Panc1 (cell line): ENCODE results near the gene ACIN1. TPM values are rescaled to one million over a fixed set of nuclear protein-coding genes. Genes with fewer than 3 reads are reported as not detected.

Experiments used
- ATAC-seq: fragments of 200-7000 bp; cut with Tn5 transposase; 2 replicates; pipeline ENCODE4 v1.9.1; 2020; ENCODE audit warnings: mild to moderate bottlenecking, moderate library complexity
- BruUV-seq: library from RNA; stranded (reverse); fragments of 400-500 nt; replicated peaks from 2 replicates; lab custom pipeline; 2021; lab: Mats Ljungman, UMichigan
- CTCF ChIA-PET: fragments of 300-600 bp; sonication (Branson Sonifier 250); formaldehyde crosslinking; loops from one replicate; lab custom pipeline; 2022; ENCODE audit warnings: antibody characterized with exemption; lab: Charles Lee
- POLR2A ChIA-PET: fragments of 300-600 bp; sonication (Branson Sonifier 250); formaldehyde crosslinking; loops from one replicate; lab custom pipeline; 2022; ENCODE audit warnings: antibody characterized with exemption; lab: Charles Lee
- DNase-seq: peaks from one replicate; pipeline ENCODE4 v3.0.0-alpha.2; 2010; ENCODE audit warnings: low read depth, low spot score
- H3K27ac ChIP-seq: 2 replicates; pipeline ENCODE4 v1.5.1; 2011; ENCODE audit warnings: mild to moderate bottlenecking, low read length, inconsistent platforms
- H3K27me3 ChIP-seq: fragments of 200-500 bp; sonication (Bioruptor generic); 2 replicates; pipeline ENCODE4 v1.6.0; 2014; ENCODE audit warnings: low read length, inconsistent platforms; ENCODE audit not compliant: control insufficient read depth, insufficient read depth
- H3K36me3 ChIP-seq: fragments of 200-500 bp; sonication (Bioruptor generic); 2 replicates; pipeline ENCODE4 v1.5.1; 2014; ENCODE audit warnings: inconsistent platforms, mild to moderate bottlenecking, low read length, moderate library complexity; ENCODE audit not compliant: control insufficient read depth, insufficient read depth
- H3K4me1 ChIP-seq: 2 replicates; pipeline ENCODE4 v1.5.1; 2011; ENCODE audit warnings: inconsistent platforms, mild to moderate bottlenecking, low read length, moderate library complexity; ENCODE audit not compliant: control insufficient read depth, insufficient read depth
- H3K4me3 ChIP-seq, 2 experiments: 2 replicates each; pipeline ENCODE4 v1.5.1; 2011 to 2012; ENCODE audit warnings: low read depth in 2 of 2, low read length in 2 of 2, mild to moderate bottlenecking in 2 of 2, inconsistent platforms in 1 of 2, moderate library complexity in 1 of 2
- H3K9me3 ChIP-seq: fragments of 200-500 bp; sonication (Bioruptor generic); 2 replicates; pipeline ENCODE4 v1.5.1; 2014; ENCODE audit warnings: low read depth, mild to moderate bottlenecking, inconsistent platforms, low read length, moderate library complexity; ENCODE audit not compliant: control insufficient read depth, insufficient read depth
- POLR2AphosphoS5 ChIP-seq: IDR thresholded peaks from 2 replicates; pipeline ENCODE4 v1.6.1; 2012; ENCODE audit warnings: mild to moderate bottlenecking, low read depth, low read length, moderate library complexity
- SIN3A ChIP-seq: IDR thresholded peaks from 2 replicates; pipeline ENCODE4 v1.6.1; 2012; ENCODE audit warnings: low read depth, mild to moderate bottlenecking, low read length, moderate library complexity, borderline replicate concordance; ENCODE audit not compliant: insufficient read depth
- TCF7L2 ChIP-seq: IDR thresholded peaks from 2 replicates; pipeline ENCODE4 v1.6.1; 2011; ENCODE audit warnings: mild to moderate bottlenecking, low read depth, low read length, inconsistent platforms
- in situ Hi-C: cut with HindIII; loops from 2 replicates; pipeline ENCODE4 v1.10.0; 2016; ENCODE audit warnings: low sequenced_read_pairs, low pct_unique_long_range_greater_than_20kb
- intact Hi-C: fragments of 100-400 bp; cut with micrococcal nuclease; formaldehyde crosslinking; loops from one replicate; pipeline ENCODE4 v1.10.0; 2022; ENCODE audit not compliant: unreplicated experiment
- total RNA-seq: library from RNA; stranded (reverse); gene quantifications from one replicate; pipeline ENCODE4 v1.2.1, GENCODE V29; 2021; ENCODE audit not compliant: unreplicated experiment
- TF ChIP-seq, protein P1 (sequence below): fragments of 450-650 bp; IDR thresholded peaks from 2 replicates; pipeline ENCODE4 v1.5.1; 2017; ENCODE audit warnings: mild to moderate bottlenecking
- TF ChIP-seq, protein P2 (sequence below), 2 experiments: IDR thresholded peaks; 2 replicates each; pipeline ENCODE4 v1.6.1; 2011 to 2012; ENCODE audit warnings: low read depth in 2 of 2, control low read depth in 1 of 2, low read length in 1 of 2, mild to moderate bottlenecking in 1 of 2, moderate library complexity in 1 of 2; ENCODE audit not compliant: insufficient read depth in 1 of 2

Gene ACIN1
- total RNA-seq, 1 experiment from 2014 or later: 162 TPM

DNA sequence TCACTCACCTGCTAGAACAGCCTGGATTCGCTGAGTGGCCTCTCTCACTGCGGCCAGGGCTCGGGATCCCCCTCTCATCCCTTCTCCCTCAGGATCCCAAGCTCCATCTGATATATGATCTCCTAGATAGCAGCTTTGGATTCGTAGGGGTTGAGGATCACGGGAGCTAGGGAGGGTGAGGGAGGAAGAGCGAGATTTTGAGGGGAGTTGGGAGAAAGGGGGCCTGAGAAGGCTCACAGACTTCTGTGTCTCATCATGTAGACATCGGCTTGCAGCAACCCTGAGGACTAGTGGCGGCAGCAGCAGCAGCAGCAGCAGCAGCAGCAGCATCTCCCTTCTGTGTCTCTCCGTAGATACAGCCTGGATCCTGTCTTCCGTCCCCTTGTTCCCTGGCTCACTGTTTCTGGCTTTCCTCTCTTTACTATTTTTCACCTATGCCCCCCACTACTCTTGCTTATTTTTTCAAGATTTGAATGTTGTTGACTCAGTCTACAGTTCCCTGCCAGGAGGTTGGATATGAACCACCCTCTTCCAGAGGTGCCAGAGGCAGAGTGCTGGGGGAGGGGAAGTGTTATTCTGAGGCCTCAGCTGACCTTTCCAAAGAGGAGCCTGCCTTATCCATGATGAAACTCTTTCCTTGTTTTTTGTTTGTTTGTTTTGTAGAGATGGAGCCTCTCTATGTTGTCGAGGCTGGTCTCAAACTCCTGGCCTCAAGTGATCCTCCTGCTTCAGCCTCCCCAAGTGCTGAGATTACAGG, 9.8 kb upstream of the ACIN1 start, which contains the start of gene CIROP:
CIROP (minus strand) TSS at position 399 of the 757 bp plus-strand sequence; CDS start at position 330, 69 bp downstream.
- H3K9me3 ChIP-seq: no peaks in the 10 kb centered on the region
- no peak for DNase-seq
- no peak for ATAC-seq
- no peak within 1 kb of the TSS for H3K4me3 ChIP-seq
- BruUV-seq: no TSS peak
- intact Hi-C loops (no loop called here), in situ Hi-C loops (no loop called here)
- POLR2A ChIA-PET: no interaction called here
- no peaks in the 10 kb centered on the region; the same call in 1 of the 2 replicates for H3K27me3 ChIP-seq
- H3K36me3 ChIP-seq: no peaks in the 10 kb centered on the region
- CTCF ChIA-PET: interaction anchor here (1.0 kb wide), 1 partner anchor 118 kb away, joined by 3 read pairs; no protein-coding TSS in a partner anchor
- TF ChIP-seq TCF7L2: no peak
- no peak for TF ChIP-seq SIN3A
- TF ChIP-seq, protein P1, sequence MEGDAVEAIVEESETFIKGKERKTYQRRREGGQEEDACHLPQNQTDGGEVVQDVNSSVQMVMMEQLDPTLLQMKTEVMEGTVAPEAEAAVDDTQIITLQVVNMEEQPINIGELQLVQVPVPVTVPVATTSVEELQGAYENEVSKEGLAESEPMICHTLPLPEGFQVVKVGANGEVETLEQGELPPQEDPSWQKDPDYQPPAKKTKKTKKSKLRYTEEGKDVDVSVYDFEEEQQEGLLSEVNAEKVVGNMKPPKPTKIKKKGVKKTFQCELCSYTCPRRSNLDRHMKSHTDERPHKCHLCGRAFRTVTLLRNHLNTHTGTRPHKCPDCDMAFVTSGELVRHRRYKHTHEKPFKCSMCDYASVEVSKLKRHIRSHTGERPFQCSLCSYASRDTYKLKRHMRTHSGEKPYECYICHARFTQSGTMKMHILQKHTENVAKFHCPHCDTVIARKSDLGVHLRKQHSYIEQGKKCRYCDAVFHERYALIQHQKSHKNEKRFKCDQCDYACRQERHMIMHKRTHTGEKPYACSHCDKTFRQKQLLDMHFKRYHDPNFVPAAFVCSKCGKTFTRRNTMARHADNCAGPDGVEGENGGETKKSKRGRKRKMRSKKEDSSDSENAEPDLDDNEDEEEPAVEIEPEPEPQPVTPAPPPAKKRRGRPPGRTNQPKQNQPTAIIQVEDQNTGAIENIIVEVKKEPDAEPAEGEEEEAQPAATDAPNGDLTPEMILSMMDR: no peak
- TF ChIP-seq, protein P2, sequence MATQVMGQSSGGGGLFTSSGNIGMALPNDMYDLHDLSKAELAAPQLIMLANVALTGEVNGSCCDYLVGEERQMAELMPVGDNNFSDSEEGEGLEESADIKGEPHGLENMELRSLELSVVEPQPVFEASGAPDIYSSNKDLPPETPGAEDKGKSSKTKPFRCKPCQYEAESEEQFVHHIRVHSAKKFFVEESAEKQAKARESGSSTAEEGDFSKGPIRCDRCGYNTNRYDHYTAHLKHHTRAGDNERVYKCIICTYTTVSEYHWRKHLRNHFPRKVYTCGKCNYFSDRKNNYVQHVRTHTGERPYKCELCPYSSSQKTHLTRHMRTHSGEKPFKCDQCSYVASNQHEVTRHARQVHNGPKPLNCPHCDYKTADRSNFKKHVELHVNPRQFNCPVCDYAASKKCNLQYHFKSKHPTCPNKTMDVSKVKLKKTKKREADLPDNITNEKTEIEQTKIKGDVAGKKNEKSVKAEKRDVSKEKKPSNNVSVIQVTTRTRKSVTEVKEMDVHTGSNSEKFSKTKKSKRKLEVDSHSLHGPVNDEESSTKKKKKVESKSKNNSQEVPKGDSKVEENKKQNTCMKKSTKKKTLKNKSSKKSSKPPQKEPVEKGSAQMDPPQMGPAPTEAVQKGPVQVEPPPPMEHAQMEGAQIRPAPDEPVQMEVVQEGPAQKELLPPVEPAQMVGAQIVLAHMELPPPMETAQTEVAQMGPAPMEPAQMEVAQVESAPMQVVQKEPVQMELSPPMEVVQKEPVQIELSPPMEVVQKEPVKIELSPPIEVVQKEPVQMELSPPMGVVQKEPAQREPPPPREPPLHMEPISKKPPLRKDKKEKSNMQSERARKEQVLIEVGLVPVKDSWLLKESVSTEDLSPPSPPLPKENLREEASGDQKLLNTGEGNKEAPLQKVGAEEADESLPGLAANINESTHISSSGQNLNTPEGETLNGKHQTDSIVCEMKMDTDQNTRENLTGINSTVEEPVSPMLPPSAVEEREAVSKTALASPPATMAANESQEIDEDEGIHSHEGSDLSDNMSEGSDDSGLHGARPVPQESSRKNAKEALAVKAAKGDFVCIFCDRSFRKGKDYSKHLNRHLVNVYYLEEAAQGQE (IDR thresholded peaks at IDR 0.05; ENCODE audit: insufficient read depth in 1 of 2, low read depth in 2 of 2, low read length in 1 of 2): no peak
- TF ChIP-seq POLR2AphosphoS5: no peak
- H3K27ac ChIP-seq: no peak within 1 kb of the TSS
- no peaks in the 10 kb centered on the region for H3K4me1 ChIP-seq

DNA sequence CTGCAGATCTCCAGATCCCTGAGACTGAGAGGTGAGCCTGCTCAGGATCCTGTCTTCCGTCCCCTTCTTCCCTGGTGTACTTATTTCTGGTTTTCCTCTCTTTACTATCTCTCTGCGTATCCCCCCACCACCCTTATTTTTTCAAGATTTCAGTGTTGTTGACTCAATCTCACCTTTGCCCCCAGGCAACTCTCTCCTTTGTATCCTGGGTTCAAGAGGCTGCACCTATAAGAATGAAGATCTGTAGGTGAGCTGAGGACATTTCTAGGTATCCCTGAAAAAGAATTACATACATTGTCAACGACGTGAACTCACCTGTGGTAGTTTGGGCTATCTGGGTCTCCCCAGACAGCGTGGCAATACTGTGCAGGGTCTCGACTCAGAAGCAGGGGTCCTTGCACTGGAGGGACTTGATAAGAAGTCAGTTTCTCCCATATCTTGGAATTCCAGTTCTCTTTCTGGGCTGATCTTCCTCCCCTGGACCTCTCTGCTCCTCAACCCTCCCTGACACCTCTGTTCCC, 9.2 kb upstream of the ACIN1 start:
- Histone ChIP-seq H3K9me3 (no peaks in the 10 kb centered on the region), H3K27me3 (no peaks in the 10 kb centered on the region), H3K36me3 (no peaks in the 10 kb centered on the region), H3K4me3 (no peak overlapping the region), H3K27ac (no peak overlapping the region), H3K4me1 (no peaks in the 10 kb centered on the region)
- BruUV-seq: no TSS peak
- in situ Hi-C loops: no loop called here
- POLR2A ChIA-PET: no interaction called here
- CTCF ChIA-PET: interaction anchor here (1.0 kb wide), 1 partner anchor 118 kb away, joined by 3 read pairs; no protein-coding TSS in a partner anchor
- ATAC-seq (no peak), DNase-seq (no peak)
- TF ChIP-seq, protein P2 (IDR thresholded peaks at IDR 0.05; ENCODE audit: insufficient read depth in 1 of 2, low read depth in 2 of 2, low read length in 1 of 2): no peak
- TF ChIP-seq, protein P1: no peak
- TF ChIP-seq POLR2AphosphoS5 (no peak), SIN3A (no peak), TCF7L2 (no peak)
- intact Hi-C loops: no loop called here
